Keratinocyte (primary cell): ENCODE results near the gene NDOR1. TPM values are rescaled to one million over a fixed set of nuclear protein-coding genes. Genes with fewer than 3 reads are reported as not detected.

Source experiments
- DNase-seq: peaks from one replicate; pipeline ENCODE4 v3.0.0-alpha.2; 2011; ENCODE audit warnings: low read depth, missing footprints, low spot score
- FAIRE-seq: peaks from 2 replicates; lab custom pipeline; 2011; peaks lifted over from hg19 to GRCh38; lab: Jason Lieb, UNC
- H2AFZ ChIP-seq: 2 replicates; pipeline ENCODE4 v1.6.0; 2012; ENCODE audit warnings: low read length, control low read depth, inconsistent platforms; ENCODE audit not compliant: control insufficient read depth
- H3K27ac ChIP-seq: 2 replicates; pipeline ENCODE4 v1.5.1; 2011; ENCODE audit warnings: low read length; ENCODE audit not compliant: control insufficient read depth, insufficient read depth
- H3K27me3 ChIP-seq: 3 replicates; pipeline ENCODE4 v1.6.0; 2011; ENCODE audit warnings: low read length; ENCODE audit not compliant: control insufficient read depth, insufficient read depth; ENCODE audit errors: extremely low read depth
- H3K36me3 ChIP-seq, 2 experiments: 2 replicates in 1 of 2; 3 replicates in 1 of 2; pipeline ENCODE4 v1.5.1; 2011; ENCODE audit warnings: low read length in 2 of 2, mild to moderate bottlenecking in 1 of 2; ENCODE audit not compliant: control insufficient read depth in 2 of 2, insufficient read depth in 2 of 2; ENCODE audit errors: extremely low read depth in 1 of 2
- H3K4me1 ChIP-seq: 3 replicates; pipeline ENCODE4 v1.5.1; 2011; ENCODE audit warnings: low read length; ENCODE audit not compliant: control insufficient read depth, insufficient read depth; ENCODE audit errors: extremely low read depth
- H3K4me2 ChIP-seq: 3 replicates; pipeline ENCODE4 v1.6.0; 2011; ENCODE audit warnings: low read depth, low read length; ENCODE audit not compliant: control insufficient read depth, insufficient read depth; ENCODE audit errors: extremely low read depth
- H3K4me3 ChIP-seq, 3 experiments: fragments of 200-600 bp in 1 of 3; sonication (generic) in 1 of 3; 2 replicates in 2 of 3; 3 replicates in 1 of 3; pipeline ENCODE4 v1.5.1; 2011 to 2016; ENCODE audit warnings: low read length in 3 of 3, mild to moderate bottlenecking in 3 of 3, control low read depth in 2 of 3, inconsistent platforms in 1 of 3, low read depth in 1 of 3, mixed read lengths in 1 of 3, mixed run types in 1 of 3, moderate library complexity in 1 of 3; ENCODE audit not compliant: control insufficient read depth in 2 of 3, insufficient read depth in 2 of 3; ENCODE audit errors: extremely low read depth in 1 of 3
- H3K79me2 ChIP-seq: 2 replicates; pipeline ENCODE4 v1.6.0; 2012; ENCODE audit warnings: low read length; ENCODE audit not compliant: control insufficient read depth, insufficient read depth
- H3K9ac ChIP-seq: 3 replicates; pipeline ENCODE4 v1.6.0; 2011; ENCODE audit warnings: low read length; ENCODE audit not compliant: control insufficient read depth, insufficient read depth; ENCODE audit errors: extremely low read depth
- H3K9me1 ChIP-seq: 3 replicates; pipeline ENCODE4 v1.6.0; 2011; ENCODE audit warnings: low read length; ENCODE audit not compliant: control insufficient read depth, insufficient read depth; ENCODE audit errors: extremely low read depth
- H3K9me3 ChIP-seq: 2 replicates; pipeline ENCODE4 v1.5.1; 2012; ENCODE audit warnings: low read depth, low read length; ENCODE audit not compliant: control insufficient read depth
- H4K20me1 ChIP-seq: 3 replicates; pipeline ENCODE4 v1.6.0; 2011; ENCODE audit warnings: low read length; ENCODE audit not compliant: control insufficient read depth, insufficient read depth; ENCODE audit errors: extremely low read depth
- CTCF ChIP-seq, 3 experiments: IDR thresholded peaks in 1 of 3; conservative IDR thresholded peaks in 1 of 3; optimal IDR thresholded peaks in 1 of 3; 2 replicates in 2 of 3; 3 replicates in 1 of 3; pipeline versions ENCODE3 to v1.5.1; 2011; ENCODE audit warnings: low read length in 3 of 3, mild to moderate bottlenecking in 3 of 3, moderate library complexity in 2 of 3, control low read depth in 1 of 3, inconsistent platforms in 1 of 3; ENCODE audit not compliant: insufficient read depth in 2 of 3; ENCODE audit errors: extremely low read depth in 1 of 3
- EZH2 ChIP-seq: IDR thresholded peaks from one replicate; pipeline ENCODE4 v1.6.1; 2012; ENCODE audit warnings: inconsistent platforms, mild to moderate bottlenecking, low read length, moderate library complexity
- dilution Hi-C: fragments of 300-500 bp; cut with MboI; formaldehyde crosslinking; loops from one replicate; pipeline ENCODE4 v1.7.0; 2020; ENCODE audit warnings: low sequenced_read_pairs; ENCODE audit not compliant: extremely low pct_ligation_motif_present
- polyA plus RNA-seq, 5 experiments: library from polyadenylated mRNA; depleted of rRNA in 3 of 5; stranded (reverse) in 3 of 5; stranded (forward) in 1 of 5; unstranded in 1 of 5; fragments of >200 nt; gene quantifications; 1 replicate in 1 of 5; 2 replicates in 3 of 5; 3 replicates in 1 of 5; pipeline versions ENCODE4 v1.2.1 to v1.2.3, GENCODE V29; 2011 to 2012; ENCODE audit warnings: missing spikeins in 2 of 5, low read depth in 1 of 5, low replicate concordance in 1 of 5

NDOR1 gene
- polyA plus RNA-seq, 1 donor (not counting 4 experiments of a cell fraction or from before 2014, with no cell fraction given), result 3.9 TPM

GRCh38 chr9:137251194-137251461, 45.6 kb downstream of the NDOR1 start, which contains the start of gene STPG3:
STPG3 (plus strand) TSS chr9:137251286; CDS start chr9:137251287, 1 bp downstream.
- DNase-seq (no peak), FAIRE-seq (no peak)
- Histone ChIP-seq H3K9me1 (no peaks in the 10 kb centered on the region), H3K9ac (no peak within 1 kb of the TSS), H3K4me2 (no peak within 1 kb of the TSS), H2AFZ (no peak within 1 kb of the TSS), H3K27me3 (no peaks in the 10 kb centered on the region), H3K9me3 (no peaks in the 10 kb centered on the region), H4K20me1 (no peaks in the 10 kb centered on the region), H3K4me1 (peaks cover 7% of the 10 kb centered on the region), H3K36me3 (peaks cover 0 to under 1% of the 10 kb centered on the region in 2 experiments), H3K79me2 (peaks cover 8% of the 10 kb centered on the region), H3K4me3 (no peak within 1 kb of the TSS), H3K27ac (no peak within 1 kb of the TSS)
- TF ChIP-seq CTCF (optimal IDR thresholded peaks at IDR 0.05 in 1 of 3, IDR thresholded peaks at IDR 0.05 in 1 of 3, conservative IDR thresholded peaks at IDR 0.05 in 1 of 3; ENCODE audit: extremely low read depth in 1 of 3, insufficient read depth in 2 of 3, low read length in 3 of 3) (no peak), EZH2 (no peak)
- dilution Hi-C loops, result no loop called here

DNA sequence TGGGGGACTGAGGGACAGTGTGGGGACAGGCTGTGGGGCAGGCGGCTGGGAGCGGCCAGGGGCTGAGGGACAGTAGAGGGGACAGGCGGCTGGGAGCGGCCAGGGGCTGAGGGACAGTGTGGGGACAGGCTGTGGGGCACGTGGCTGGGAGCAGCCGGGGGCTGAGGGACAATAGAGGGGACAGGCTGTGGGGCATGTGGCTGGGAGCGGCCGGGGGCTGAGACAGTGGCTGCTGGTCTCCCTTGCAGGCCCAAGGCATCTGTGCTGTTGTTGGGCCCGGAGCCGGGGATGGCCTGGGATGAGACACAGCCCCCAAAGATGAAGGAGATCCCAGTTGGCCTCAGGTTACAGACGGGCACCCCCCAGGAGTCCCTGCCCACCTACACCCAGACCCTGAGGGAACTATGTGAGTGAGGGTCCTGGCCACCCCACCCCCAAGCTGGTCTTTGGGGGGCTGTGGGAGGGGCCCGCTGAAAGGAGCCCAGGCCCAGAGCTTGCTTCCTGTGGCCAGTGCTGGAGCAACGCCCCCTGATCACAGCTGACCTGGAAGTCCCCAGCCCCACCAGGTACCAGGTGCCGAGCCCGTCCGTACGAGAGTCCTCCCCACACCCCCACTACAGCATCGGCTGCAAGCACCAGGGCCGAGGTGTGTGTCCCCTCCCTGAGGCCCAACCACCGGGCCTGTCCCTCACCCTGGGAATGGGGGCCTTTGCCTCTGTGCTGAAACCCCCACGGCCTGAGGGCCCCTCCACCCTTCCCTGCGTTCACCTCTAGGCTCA, 46.2 kb downstream of the NDOR1 start:
- Histone ChIP-seq H3K27me3 (no peaks in the 10 kb centered on the region), H3K79me2 (peaks cover 14% of the 10 kb centered on the region), H3K4me2 (no peak overlapping the region), H3K9ac (no peak overlapping the region), H3K36me3 (peaks cover 0 to 5% of the 10 kb centered on the region in 2 experiments), H3K4me3 (no peak overlapping the region), H3K9me3 (no peaks in the 10 kb centered on the region), H3K4me1 (peaks cover 13% of the 10 kb centered on the region), H3K27ac (no peak overlapping the region), H4K20me1 (no peaks in the 10 kb centered on the region), H3K9me1 (no peaks in the 10 kb centered on the region), H2AFZ (no peak overlapping the region)
- TF ChIP-seq EZH2 (no peak), CTCF (optimal IDR thresholded peaks at IDR 0.05 in 1 of 3, IDR thresholded peaks at IDR 0.05 in 1 of 3, conservative IDR thresholded peaks at IDR 0.05 in 1 of 3; ENCODE audit: extremely low read depth in 1 of 3, insufficient read depth in 2 of 3, low read length in 3 of 3) (no peak)
- dilution Hi-C loops, result no loop called here
- FAIRE-seq (no peak), DNase-seq (no peak)
